Tibial nerve (tissue), 4 donors: Measurements from ENCODE around the gene OPCML. TPM values are rescaled to one million over a fixed set of nuclear protein-coding genes. Genes with fewer than 3 reads are reported as not detected.

Experiments used
- DNase-seq, 2 donors: peaks; one replicate each; pipeline ENCODE4 v3.0.0-alpha.2; 2019; ENCODE audit warnings: low spot score in 2 of 2
- H3K27ac ChIP-seq, 4 donors: fragments of 200-600 bp; sonication (generic) in 3 of 4; one replicate each; pipeline ENCODE4 v1.5.1; 2017 to 2019; ENCODE audit warnings: mild to moderate bottlenecking in 1 of 4
- H3K27me3 ChIP-seq, 2 donors: fragments of 200-600 bp; sonication (generic) in 1 of 2; one replicate each; pipeline versions ENCODE4 v1.5.1 to v1.6.0; 2017 to 2019
- H3K36me3 ChIP-seq, 3 donors: fragments of 200-600 bp; sonication (generic); one replicate each; pipeline ENCODE4 v1.5.1; 2018 to 2019
- H3K4me1 ChIP-seq, 4 donors: fragments of 200-600 bp; sonication (generic) in 3 of 4; one replicate each; pipeline ENCODE4 v1.5.1; 2017 to 2019
- H3K4me3 ChIP-seq, 4 donors: fragments of 200-600 bp; sonication (generic) in 3 of 4; one replicate each; pipeline ENCODE4 v1.5.1; 2017 to 2019; ENCODE audit warnings: mild to moderate bottlenecking in 1 of 4, moderate library complexity in 1 of 4
- H3K9me3 ChIP-seq, 4 donors: fragments of 200-600 bp; sonication (generic) in 3 of 4; one replicate each; pipeline ENCODE4 v1.5.1; 2017 to 2019
- EP300 ChIP-seq, 2 donors: sonication (generic); formaldehyde crosslinking; IDR thresholded peaks; one replicate each; pipeline ENCODE4 v1.6.1; 2017; ENCODE audit warnings: antibody characterized with exemption in 2 of 2, mild to moderate bottlenecking in 1 of 2
- POLR2A ChIP-seq, 2 donors: fragments of 450-650 bp; IDR thresholded peaks; one replicate each; pipeline ENCODE4 v1.6.1; 2017; ENCODE audit warnings: antibody characterized with exemption in 2 of 2, mild to moderate bottlenecking in 2 of 2, moderate library complexity in 2 of 2
- WGBS, 2 donors: methylation state at CpG; one replicate each; pipeline ENCODE4 v1.1.5; 2018; 5-methylcytosine and 5-hydroxymethylcytosine counted together
- total RNA-seq, 4 donors: library from RNA; depleted of rRNA; stranded (reverse); fragments of >200 nt; gene quantifications; one replicate each; pipeline ENCODE4 v1.1.0, GENCODE V29; 2016
- TF ChIP-seq, protein P1 (sequence below), 5 experiments: fragments of 200-600 bp in 3 of 5; fragments of 450-650 bp in 2 of 5; sonication (generic) in 3 of 5; IDR thresholded peaks; one replicate each; pipeline ENCODE4 v1.5.1; 2016 to 2019; ENCODE audit warnings: antibody characterized with exemption in 5 of 5, mild to moderate bottlenecking in 3 of 5, moderate library complexity in 2 of 5

The OPCML gene
- total RNA-seq, 4 donors from 2014 or later = 1.0 to 10.8 (median 1.9) TPM

DNA sequence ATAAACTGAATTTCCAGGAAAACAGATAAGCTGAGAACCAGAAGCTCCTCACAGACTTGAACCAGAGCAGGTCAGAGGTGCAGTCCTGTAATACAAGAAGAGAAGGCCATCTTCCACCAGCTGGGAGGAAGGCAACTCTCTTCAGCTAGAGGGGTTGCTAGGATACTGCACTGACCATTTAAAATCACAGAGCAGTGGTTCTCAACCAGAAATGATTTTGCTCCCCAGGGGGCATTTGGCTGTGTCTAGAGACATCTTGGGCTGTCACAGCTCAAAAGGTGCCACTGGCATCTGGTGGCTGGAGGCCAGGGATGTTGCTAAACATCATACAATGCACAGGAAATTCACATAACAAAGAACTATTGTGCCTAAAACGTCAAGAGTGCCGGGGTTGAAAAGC, 17.2 kb downstream of the OPCML start:
- DNase-seq = no peak
- H3K36me3 ChIP-seq = no peaks in the 10 kb centered on the region
- TF ChIP-seq POLR2A (IDR thresholded peaks at IDR 0.05) = no peak
- TF ChIP-seq, protein P1, sequence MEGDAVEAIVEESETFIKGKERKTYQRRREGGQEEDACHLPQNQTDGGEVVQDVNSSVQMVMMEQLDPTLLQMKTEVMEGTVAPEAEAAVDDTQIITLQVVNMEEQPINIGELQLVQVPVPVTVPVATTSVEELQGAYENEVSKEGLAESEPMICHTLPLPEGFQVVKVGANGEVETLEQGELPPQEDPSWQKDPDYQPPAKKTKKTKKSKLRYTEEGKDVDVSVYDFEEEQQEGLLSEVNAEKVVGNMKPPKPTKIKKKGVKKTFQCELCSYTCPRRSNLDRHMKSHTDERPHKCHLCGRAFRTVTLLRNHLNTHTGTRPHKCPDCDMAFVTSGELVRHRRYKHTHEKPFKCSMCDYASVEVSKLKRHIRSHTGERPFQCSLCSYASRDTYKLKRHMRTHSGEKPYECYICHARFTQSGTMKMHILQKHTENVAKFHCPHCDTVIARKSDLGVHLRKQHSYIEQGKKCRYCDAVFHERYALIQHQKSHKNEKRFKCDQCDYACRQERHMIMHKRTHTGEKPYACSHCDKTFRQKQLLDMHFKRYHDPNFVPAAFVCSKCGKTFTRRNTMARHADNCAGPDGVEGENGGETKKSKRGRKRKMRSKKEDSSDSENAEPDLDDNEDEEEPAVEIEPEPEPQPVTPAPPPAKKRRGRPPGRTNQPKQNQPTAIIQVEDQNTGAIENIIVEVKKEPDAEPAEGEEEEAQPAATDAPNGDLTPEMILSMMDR (IDR thresholded peaks at IDR 0.05) = no peak
- TF ChIP-seq EP300 (IDR thresholded peaks at IDR 0.05) = no peak
- H3K27me3 ChIP-seq = no peaks in the 10 kb centered on the region
- no peaks in the 10 kb centered on the region for H3K9me3 ChIP-seq
- H3K4me3 ChIP-seq = no peak overlapping the region
- H3K4me1 ChIP-seq = no peaks in the 10 kb centered on the region
- H3K27ac ChIP-seq = no peak overlapping the region
- 29 to 32% methylated on average over 2 of the region's 2 CpGs for WGBS, 2 donors

DNA sequence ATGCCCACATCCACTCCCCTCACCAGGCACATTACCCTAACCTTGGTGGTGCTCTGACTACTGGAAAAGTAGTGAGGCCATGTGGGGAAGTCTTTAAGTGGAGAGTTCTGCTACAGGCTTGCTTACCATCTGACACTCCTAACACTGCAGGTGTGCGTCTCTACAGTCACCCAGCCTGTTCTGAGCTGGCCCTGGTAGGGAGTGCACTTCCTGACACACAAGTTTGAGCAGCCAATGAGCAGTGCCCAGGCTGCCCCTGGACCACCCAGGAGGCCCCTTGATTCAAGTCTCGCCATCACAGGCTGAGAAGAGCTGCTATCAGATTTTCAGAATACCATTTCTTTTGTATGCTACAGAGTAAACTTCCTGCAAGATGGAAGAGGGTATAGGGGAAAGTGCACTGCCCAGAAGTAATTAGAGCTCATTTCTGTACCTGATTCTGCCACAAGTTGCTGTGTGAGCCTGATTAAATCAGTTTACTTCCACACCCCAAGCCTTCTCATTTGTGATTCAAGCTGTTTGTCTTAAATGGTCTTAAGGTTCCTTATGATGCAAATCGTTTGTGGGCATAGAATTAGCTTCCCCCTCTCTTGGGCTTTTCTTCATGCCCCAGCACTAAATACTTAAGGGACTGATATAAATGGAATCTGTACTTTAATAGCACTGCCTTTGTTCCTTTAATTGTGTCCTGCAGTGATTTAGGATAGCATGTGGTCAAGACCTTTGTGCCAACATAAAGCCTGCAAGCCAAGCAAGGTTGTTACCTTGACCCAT, 22.2 kb downstream of the OPCML start:
- TF ChIP-seq, protein P1 (IDR thresholded peaks at IDR 0.05) = no peak
- TF ChIP-seq POLR2A (IDR thresholded peaks at IDR 0.05) (no peak), EP300 (IDR thresholded peaks at IDR 0.05) (no peak)
- 66 to 72% methylated on average over 3 of the region's 3 CpGs for WGBS, 2 donors

DNA sequence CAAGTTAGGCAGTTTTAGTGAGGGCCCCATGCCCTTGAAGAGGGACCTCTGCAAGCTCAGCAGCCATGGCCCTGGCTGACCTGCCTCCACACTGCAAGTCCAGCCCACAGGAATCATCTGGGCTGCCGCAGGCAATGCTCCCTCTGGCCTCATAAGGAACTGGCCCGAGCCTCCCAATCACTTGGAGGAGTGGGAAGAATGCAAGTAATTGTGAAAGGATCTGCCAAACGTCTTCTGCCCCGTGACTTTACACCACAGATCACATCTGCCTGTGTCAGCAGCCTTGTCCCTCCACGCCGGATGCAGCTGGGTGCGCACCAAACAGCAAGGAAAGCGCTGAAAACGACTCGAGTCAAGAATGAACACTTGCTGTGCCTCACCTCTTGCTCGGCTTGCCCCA, 23.8 kb downstream of the OPCML start:
- no peaks in the 10 kb centered on the region for H3K4me1 ChIP-seq
- no peak overlapping the region for H3K4me3 ChIP-seq
- no peaks in the 10 kb centered on the region for H3K36me3 ChIP-seq
- WGBS, 2 donors = 33 to 38% methylated on average over 11 of the region's 11 CpGs
- no peaks in the 10 kb centered on the region for H3K9me3 ChIP-seq
- TF ChIP-seq EP300 (IDR thresholded peaks at IDR 0.05) (no peak), POLR2A (IDR thresholded peaks at IDR 0.05) (no peak)
- TF ChIP-seq, protein P1 (IDR thresholded peaks at IDR 0.05) = no peak
- no peaks in the 10 kb centered on the region for H3K27me3 ChIP-seq
- no peak for DNase-seq
- H3K27ac ChIP-seq = no peak overlapping the region

More for the DNA sequence above, 22.2 kb downstream of the OPCML start:
- DNase-seq = no peak
- Histone ChIP-seq H3K9me3 (no peaks in the 10 kb centered on the region), H3K27ac (no peak overlapping the region), H3K4me3 (no peak overlapping the region), H3K27me3 (no peaks in the 10 kb centered on the region), H3K4me1 (no peaks in the 10 kb centered on the region), H3K36me3 (no peaks in the 10 kb centered on the region)

DNA sequence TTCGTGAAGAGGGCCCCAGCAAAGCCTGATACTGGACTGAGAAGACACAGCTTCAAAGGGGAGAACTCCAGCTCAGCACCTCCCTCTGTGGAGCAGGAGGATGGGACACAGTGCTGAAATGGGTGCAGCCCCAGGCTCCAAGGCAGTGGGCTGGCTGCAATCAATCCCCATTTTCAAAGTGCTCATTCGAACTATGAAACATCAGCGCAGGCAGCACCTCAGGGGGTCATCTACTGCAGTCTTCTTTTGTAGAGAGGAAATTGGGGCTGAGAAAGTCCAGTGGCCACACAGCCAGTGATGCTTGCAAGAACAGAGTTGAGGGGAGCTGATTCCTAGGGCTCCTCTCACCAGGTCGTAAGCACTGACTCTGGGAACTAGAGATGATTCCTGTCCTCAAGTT, 25.1 kb downstream of the OPCML start:
- 92% methylated on average over 4 of the region's 4 CpGs for WGBS, 2 donors
- Histone ChIP-seq H3K27me3 (no peaks in the 10 kb centered on the region), H3K4me1 (peaks cover 0 to 2% (median 0%) of the 10 kb centered on the region in 4 donors), H3K4me3 (no peak overlapping the region), H3K36me3 (no peaks in the 10 kb centered on the region), H3K9me3 (no peaks in the 10 kb centered on the region), H3K27ac (no peak overlapping the region)
- no peak for TF ChIP-seq POLR2A (IDR thresholded peaks at IDR 0.05)
- TF ChIP-seq, protein P1 (IDR thresholded peaks at IDR 0.05) = no peak
- no peak for TF ChIP-seq EP300 (IDR thresholded peaks at IDR 0.05)
- DNase-seq = no peak

DNA sequence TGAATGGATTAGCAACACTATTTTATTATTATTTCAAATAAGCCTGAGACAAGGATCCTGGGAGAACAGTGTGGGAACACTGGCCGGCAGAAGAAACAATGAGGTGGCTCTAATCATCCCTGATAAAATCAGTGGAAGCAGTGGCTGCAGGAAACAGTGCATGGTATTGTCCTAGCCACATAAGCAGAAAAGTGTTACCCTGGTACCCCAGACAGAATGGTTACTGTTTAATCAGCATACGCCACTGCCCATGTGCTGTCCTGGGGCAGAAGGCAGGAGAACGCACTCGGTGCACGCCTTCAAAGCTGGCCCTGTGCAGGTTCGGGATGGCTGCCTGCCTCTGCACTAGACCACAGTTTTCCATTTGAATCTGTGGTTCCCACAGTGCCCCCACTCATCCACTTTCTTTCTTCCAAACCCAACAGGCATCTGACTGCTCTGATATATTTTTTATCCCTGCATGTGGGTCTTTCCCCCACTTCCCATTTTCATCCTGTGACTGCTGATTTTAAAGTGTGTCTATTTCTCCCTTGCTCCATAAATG, 25.7 kb downstream of the OPCML start:
- Histone ChIP-seq H3K4me3 (no peak overlapping the region), H3K27me3 (no peaks in the 10 kb centered on the region), H3K27ac (no peak overlapping the region), H3K4me1 (peaks cover 0 to 4% (median 0%) of the 10 kb centered on the region in 4 donors), H3K9me3 (no peaks in the 10 kb centered on the region), H3K36me3 (no peaks in the 10 kb centered on the region)
- WGBS, 2 donors = 30 to 50% methylated on average over 6 of the region's 6 CpGs
- TF ChIP-seq POLR2A (IDR thresholded peaks at IDR 0.05) (no peak), EP300 (IDR thresholded peaks at IDR 0.05) (no peak)
- TF ChIP-seq, protein P1 (IDR thresholded peaks at IDR 0.05) = no peak
- DNase-seq = no peak
